Stimulated activated CD4-positive, alpha-beta T cell treated with anti-CD3 and anti-CD28 coated beads, TNF-alpha, amount 100 ng/mL, for 4 hours (primary cell): ENCODE measurements around the gene PRDM8.
"Not testable (repeated sequence)": the region's sequence is repeated elsewhere in the genome, so short reads cannot be mapped to it uniquely, and the experiment has no call there.

Experiments
- DNase-seq, 3 experiments: peaks; one replicate each; pipeline ENCODE4 v3.0.0-alpha.2; 2020; ENCODE audit warnings: low read depth in 3 of 3

PRDM8 gene

DNA sequence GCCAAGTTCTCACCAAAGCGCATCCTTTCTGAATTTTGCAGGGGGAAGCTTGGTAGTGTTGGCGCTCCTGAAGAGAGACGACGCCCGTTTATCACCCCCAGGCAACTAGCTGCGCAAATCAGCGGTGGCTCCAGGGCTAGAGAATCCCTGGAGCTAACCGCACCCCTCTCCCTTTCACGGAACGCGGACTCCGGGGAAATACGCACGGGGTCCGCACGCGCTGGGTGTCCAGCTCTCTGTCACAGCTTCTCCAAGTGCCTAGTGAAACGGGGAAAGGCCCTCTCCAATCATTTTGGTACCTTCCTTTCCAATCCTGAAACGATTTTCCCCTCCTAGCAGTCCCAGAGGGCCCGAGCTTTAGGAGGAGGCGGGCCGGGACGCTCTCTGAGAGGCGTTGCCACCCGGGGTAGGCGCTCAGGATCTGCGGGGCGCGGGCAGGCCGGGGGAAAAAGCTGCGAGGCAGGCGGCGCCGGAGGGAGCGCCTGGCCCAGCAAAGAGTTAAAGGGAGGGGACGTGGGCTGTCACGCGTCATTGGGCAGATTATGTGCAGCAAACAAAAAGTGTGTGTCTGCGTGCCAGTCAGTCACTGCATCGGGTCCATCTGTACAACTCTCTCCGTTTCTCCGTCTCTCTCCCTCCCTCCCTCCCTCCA is at the start of gene PRDM8:
TSS of gene PRDM8 (plus strand) at position 582 of the 652 bp plus-strand sequence. CDS start 2,578 bp downstream, outside the sequence.
- DNase-seq, result peak in 1 of 3 experiments; percentile 45

GRCh38 chr4:80150387-80151180 is 46.7 kb upstream of the PRDM8 start:
- DNase-seq, result no peak

GRCh38 chr4:80151981-80152380 is 45.3 kb upstream of the PRDM8 start:
- DNase-seq, result no peak

DNA sequence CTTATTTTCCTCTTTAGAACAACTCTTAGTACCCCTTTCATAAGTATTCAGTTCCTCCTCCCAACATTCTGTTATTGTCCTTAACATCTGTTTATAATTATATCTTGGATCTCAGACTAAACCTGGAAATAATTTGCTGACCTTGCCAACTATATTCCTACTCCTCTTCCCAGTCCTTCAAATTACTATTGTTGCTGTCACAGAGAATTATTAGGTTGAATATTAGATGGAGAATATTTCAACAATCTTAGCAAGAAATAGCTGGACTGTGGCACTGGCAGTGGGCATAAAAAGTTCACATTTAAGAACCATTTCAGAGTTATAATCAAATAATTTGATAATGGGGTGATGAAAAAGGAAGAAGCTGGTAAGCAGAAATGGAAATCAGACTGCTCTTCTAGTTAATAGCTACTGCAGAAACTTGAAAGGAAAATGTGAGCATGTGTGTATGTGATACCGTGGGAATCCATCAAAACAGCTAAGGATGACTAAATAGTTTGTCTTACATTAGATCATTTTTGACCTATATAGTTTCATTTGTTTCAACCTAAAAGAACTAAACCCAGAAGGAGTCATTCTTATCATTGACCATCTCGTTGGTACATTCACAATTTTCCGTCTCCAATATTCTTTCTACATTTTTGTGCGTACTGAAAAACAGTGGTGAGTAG is 43.3 kb upstream of the PRDM8 start:
- no peak for DNase-seq

DNA sequence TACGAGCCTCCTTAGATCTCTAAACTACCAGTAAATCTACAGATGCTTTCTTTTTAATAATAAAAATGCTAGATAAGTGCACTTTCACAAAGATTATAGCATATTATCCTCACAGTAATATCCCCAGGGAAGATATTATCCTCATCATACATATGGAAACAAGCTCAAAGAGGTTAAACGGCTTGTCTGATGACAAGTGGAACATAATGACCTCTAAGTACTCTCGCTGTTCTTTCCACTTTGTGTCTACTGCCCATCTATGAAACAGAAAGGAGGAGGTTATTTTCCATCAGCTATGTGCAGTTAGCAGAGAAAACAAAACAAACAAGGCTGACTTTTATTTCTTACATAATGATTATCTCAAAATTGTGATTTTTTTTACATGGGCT is 42.8 kb upstream of the PRDM8 start:
- DNase-seq, result no peak

GRCh38 chr4:80155316-80155982 is 41.9 kb upstream of the PRDM8 start:
- DNase-seq, result no peak

- no peak for DNase-seq
These were observed 40.9 kb upstream of the PRDM8 start for GRCh38 chr4:80156410-80156809.

DNA sequence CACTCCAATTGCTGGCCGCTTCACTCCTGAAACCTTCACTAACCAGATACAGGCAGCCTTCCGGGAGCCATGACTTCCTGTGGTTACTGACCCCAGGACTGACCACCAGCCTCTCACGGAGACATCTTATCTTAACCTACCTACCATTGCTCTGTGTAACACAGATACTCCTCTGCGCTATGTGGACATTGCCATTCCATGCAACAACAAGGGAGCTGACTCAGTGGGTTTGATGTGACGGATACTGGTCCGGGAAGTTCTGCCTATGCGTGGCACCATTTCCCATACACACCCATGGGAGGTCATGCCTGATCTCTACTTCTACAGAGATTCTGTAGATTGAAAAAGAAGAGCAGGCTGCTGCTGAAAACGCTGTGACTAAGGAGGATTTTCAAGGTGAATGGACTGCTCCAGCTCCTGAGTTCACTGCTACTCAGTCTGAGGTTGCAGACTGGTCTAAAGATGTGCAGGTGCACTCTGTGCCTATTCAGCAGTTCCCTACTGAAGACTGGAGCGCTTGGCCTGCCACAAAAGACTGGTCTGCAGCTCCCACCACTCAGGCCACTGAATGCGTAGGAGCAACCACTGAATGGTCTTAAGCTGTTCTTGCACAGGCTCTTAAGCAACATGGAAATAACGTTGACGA is 35.8 kb upstream of the PRDM8 start:
- DNase-seq, result no peak

DNA sequence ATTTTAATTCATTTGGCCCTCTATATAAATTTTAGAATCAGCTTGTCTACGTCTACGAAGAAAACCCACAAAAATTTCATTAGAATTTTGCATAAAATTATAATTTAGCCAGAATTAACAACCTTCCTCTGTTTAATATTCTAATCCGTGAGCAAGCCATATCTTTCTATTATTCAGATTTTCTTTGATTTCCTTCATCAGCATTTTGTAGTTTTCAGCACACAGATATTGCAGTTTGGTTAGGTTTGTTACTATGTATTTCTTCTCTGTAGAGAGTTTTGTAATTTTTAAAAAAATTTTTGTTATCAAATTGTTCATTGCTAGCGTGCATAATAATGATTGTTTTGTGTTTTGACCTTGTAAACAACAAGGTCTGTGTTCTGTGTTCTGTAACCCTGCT is 34.9 kb upstream of the PRDM8 start:
- DNase-seq, result no peak

- DNase-seq, result no peak
These were observed 31.4 kb upstream of the PRDM8 start for GRCh38 chr4:80165855-80166254.

- no peak for DNase-seq
These were observed 26.1 kb upstream of the PRDM8 start for GRCh38 chr4:80171251-80171650.

DNA sequence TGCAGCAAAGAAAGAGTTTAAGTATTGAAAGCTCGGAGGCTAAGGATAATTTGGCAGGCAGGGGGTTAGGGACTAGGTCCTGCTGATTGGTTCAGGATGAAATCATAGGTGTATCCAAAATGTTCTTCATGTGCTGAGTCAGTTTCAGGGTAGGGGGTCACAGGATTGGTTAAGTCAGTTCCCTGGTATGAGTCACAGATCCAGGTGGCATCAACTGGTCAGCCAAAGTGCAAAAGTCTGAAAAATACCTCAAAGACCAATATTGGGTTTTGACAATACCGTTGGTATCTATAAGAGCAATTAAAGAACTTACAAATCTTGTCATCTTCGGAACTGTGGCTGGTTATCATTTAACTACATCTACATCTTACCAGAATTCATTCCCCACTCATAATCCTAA is 25.6 kb upstream of the PRDM8 start:
- no peak for DNase-seq

DNA sequence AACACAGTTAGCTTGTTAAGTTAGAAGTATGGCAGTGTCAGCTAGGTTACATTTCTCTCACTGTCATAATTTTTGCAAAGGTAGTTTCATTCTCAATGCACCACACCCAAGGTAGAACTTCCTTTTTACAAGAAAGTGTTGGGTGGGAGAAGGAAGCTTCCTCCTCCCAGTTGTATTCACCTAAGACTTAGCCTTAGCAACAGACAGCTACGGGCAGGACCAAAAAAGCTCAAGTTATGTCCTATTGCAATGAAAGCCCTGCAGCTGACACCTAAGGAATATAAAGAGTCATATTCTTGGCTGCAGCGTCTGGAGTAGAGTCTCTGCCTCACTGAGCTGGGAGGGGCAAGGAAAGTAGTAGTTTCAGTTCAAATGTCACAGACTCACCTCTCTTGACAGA is 25.1 kb upstream of the PRDM8 start:
- no peak for DNase-seq

DNA sequence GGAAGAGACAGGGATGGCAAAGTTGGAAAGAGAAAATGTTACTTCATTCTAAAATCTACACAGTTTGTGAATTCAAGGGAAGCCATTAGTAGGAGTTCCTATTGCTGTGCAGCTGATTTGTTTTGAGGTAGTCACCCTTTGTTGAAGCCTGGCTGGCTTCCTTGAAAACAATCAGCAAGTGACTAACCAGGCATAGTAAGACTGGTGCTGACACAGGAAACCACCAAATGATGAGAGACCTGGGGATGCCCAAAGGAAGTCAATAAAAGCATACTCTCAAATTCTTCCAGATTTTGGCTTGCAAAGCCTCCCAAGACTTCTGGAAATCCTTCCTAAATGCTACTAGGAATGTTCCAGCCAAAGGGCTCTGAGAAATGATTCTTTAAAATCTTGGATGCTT is 23.9 kb upstream of the PRDM8 start:
- DNase-seq, result peak in 1 of 3 experiments; percentile 38

- no peak for DNase-seq
These were observed 23.5 kb upstream of the PRDM8 start for GRCh38 chr4:80173841-80174240.

- DNase-seq, result not testable (repeated sequence)
These were observed 19.5 kb upstream of the PRDM8 start for GRCh38 chr4:80177793-80178192.

DNA sequence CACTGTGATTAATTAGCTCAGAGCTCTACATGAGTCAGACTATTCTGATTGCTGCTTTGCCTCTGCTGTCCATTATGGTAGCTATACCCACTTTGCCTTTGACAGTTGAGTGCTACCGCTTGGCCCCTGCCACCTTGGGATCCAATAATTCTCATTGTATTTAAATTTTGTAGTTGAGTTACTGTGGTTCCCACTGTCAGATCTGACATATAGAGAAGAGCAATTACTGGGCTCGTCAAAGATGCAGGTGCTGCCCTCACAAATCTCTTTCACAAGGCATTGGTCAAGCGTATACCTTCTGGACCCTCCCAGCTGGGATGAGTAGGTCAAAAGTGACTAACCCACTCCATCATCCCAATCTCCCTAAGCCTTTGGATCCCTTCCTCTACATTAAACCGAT is 18.3 kb upstream of the PRDM8 start:
- no peak for DNase-seq

DNA sequence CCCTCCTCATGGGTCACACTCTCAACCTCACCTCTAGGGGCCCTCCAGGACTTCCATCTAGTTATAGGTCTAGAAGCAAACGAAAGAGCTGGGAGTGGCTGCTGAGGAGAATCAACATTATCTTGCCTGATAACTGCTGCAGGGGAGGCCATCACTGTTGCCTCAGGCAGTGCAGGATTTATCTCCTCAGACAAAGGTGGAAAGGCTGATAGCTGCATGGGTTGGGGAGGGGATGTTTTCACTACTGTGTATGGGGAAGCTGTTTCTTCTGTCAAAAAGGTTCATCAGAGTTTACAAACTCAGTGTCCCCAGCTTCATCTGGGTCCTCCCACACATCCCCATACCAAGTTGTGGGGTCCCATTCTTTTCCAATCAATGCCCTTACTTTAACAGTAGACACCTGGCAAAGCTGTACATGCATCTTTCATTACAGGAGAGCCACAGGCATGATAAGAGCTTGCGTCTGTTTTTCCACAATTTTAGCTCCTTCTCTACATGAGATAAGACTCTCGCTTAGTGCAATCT is 17.6 kb upstream of the PRDM8 start:
- DNase-seq, result no peak

DNA sequence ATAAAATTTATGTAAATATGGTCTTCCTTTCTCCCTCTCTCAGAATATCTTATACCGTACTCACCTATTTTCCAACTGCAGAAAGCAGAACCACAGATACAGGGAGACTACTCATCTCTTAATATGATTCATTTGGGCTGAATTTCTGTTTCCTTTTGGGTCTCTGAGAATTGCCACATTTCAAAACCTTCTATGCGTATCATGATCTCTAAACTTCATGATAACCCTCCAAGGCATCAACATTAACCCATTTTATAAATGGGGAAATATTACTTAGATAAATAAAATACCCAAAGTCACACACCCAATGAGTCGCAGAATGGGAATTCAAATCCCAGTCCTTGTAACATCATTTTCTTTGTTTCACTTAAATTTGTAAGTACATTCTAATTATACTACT is 16.6 kb upstream of the PRDM8 start:
- DNase-seq, result no peak

- no peak for DNase-seq
These were observed 15.0 kb upstream of the PRDM8 start for GRCh38 chr4:80182237-80182866.
